ENCODE data around the gene KCNQ2. TPM values are rescaled to one million over a fixed set of nuclear protein-coding genes. Genes with fewer than 3 reads are reported as not detected.

The KCNQ2 gene
- total RNA-seq, 1 donor from 2014 or later: 11.5 TPM

- Mint-ChIP-seq H3K4me3 (ENCODE audit: unreplicated experiment) (no peak overlapping the region), H3K9me3 (ENCODE audit: unreplicated experiment) (no peaks in the 10 kb centered on the region), H3K27me3 (ENCODE audit: low read depth, unreplicated experiment) (peaks cover 42% of the 10 kb centered on the region), H3K4me1 (ENCODE audit: low read depth, unreplicated experiment) (peaks cover 9% of the 10 kb centered on the region), H3K36me3 (ENCODE audit: low read depth, unreplicated experiment) (peaks cover 2% of the 10 kb centered on the region), H3K27ac (ENCODE audit: unreplicated experiment) (no peak overlapping the region)
- no peak overlapping the region for H3K9ac ChIP-seq (ENCODE audit: low read length)
- H3K9me3 ChIP-seq (ENCODE audit: insufficient read depth, low read depth, low read length): no peaks in the 10 kb centered on the region
- no peak overlapping the region for H2AFZ ChIP-seq (ENCODE audit: low read depth, low read length)
- no peak overlapping the region for H3K4me2 ChIP-seq (ENCODE audit: low read length)
- no peaks in the 10 kb centered on the region for H3K36me3 ChIP-seq (ENCODE audit: insufficient read depth, low read length)
- H3K4me1 ChIP-seq (ENCODE audit: insufficient read depth, low read length): no peaks in the 10 kb centered on the region
- no peak overlapping the region for H3K4me3 ChIP-seq (ENCODE audit: insufficient read depth, low read depth, low read length)
- no peak overlapping the region for H3K27ac ChIP-seq (ENCODE audit: low read depth, low read length)
- TF ChIP-seq EZH2 (IDR thresholded peaks at IDR 0.05; ENCODE audit: insufficient read depth, low read length): no peak
- no peak for TF ChIP-seq CTCF (IDR thresholded peaks at IDR 0.05; ENCODE audit: insufficient read depth, low read depth, low read length)
- H3K79me2 ChIP-seq (ENCODE audit: insufficient read depth, low read length): no peaks in the 10 kb centered on the region
- H4K20me1 ChIP-seq (ENCODE audit: insufficient read depth, low read length): no peaks in the 10 kb centered on the region
- no peak for DNase-seq (ENCODE audit: low read depth)
- FAIRE-seq: no peak
- peaks cover 17% of the 10 kb centered on the region for H3K27me3 ChIP-seq (ENCODE audit: insufficient read depth, low read length)
Measured at GRCh38 chr20:63463400-63464288, 8.8 kb downstream of the KCNQ2 start.

DNA sequence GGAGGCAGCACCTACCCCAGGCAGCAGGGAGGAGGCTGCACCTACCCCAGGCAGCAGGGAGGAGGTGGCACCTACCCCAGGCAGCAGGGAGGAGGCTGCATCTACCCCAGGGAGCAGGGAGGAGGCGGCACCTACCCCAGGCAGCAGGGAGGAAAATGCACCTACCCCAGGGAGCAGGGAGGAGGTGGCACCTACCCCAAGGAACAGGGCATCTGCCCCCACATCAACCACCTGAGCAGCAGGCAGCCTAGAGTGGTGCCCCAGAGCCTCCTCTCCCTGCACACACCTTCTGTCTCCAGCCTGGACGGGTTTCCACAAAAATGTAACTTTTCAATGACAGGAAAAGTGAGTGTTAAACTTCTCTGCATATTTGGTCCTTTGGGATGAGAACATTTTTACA is 10.2 kb downstream of the KCNQ2 start:
- H3K4me3 Mint-ChIP-seq (ENCODE audit: unreplicated experiment): no peak overlapping the region
- H3K36me3 ChIP-seq (ENCODE audit: insufficient read depth, low read length): no peaks in the 10 kb centered on the region
- H3K27ac Mint-ChIP-seq (ENCODE audit: unreplicated experiment): no peak overlapping the region
- H3K27me3 ChIP-seq (ENCODE audit: insufficient read depth, low read length): peaks cover 8% of the 10 kb centered on the region
- H3K27ac ChIP-seq (ENCODE audit: low read depth, low read length): no peak overlapping the region
- no peaks in the 10 kb centered on the region for H3K4me1 ChIP-seq (ENCODE audit: insufficient read depth, low read length)
- peaks cover 9% of the 10 kb centered on the region for H3K4me1 Mint-ChIP-seq (ENCODE audit: low read depth, unreplicated experiment)
- no peaks in the 10 kb centered on the region for H3K9me3 Mint-ChIP-seq (ENCODE audit: unreplicated experiment)
- H4K20me1 ChIP-seq (ENCODE audit: insufficient read depth, low read length): no peaks in the 10 kb centered on the region
- no peak overlapping the region for H2AFZ ChIP-seq (ENCODE audit: low read depth, low read length)
- peaks cover 2% of the 10 kb centered on the region for H3K36me3 Mint-ChIP-seq (ENCODE audit: low read depth, unreplicated experiment)
- no peak overlapping the region for H3K4me2 ChIP-seq (ENCODE audit: low read length)
- TF ChIP-seq EZH2 (IDR thresholded peaks at IDR 0.05; ENCODE audit: insufficient read depth, low read length): no peak
- no peak for TF ChIP-seq CTCF (IDR thresholded peaks at IDR 0.05; ENCODE audit: insufficient read depth, low read depth, low read length)
- peaks cover 33% of the 10 kb centered on the region for H3K27me3 Mint-ChIP-seq (ENCODE audit: low read depth, unreplicated experiment)
- FAIRE-seq: no peak
- no peak overlapping the region for H3K4me3 ChIP-seq (ENCODE audit: insufficient read depth, low read depth, low read length)
- no peaks in the 10 kb centered on the region for H3K9me3 ChIP-seq (ENCODE audit: insufficient read depth, low read depth, low read length)
- H3K79me2 ChIP-seq (ENCODE audit: insufficient read depth, low read length): no peaks in the 10 kb centered on the region
- DNase-seq (ENCODE audit: low read depth): no peak
- H3K9ac ChIP-seq (ENCODE audit: low read length): no peak overlapping the region
